GM12892 (cell line): ENCODE data around the gene FAM177B.
"Not testable (repeated sequence)": the region's sequence is repeated elsewhere in the genome, so short reads cannot be mapped to it uniquely, and the experiment has no call there.

Source experiments
- DNase-seq: peaks from one replicate; pipeline ENCODE4 v3.0.0; 2011; ENCODE audit not compliant: insufficient read length
- FAIRE-seq: peaks from 2 replicates; lab custom pipeline; 2011; peaks lifted over from hg19 to GRCh38; lab: Jason Lieb, UNC
- POLR2A ChIP-seq: IDR thresholded peaks from 2 replicates; pipeline ENCODE4 v1.6.1; 2011; ENCODE audit warnings: low read depth, low read length, control low read depth
- POLR2AphosphoS5 ChIP-seq: IDR thresholded peaks from 2 replicates; pipeline ENCODE4 v1.6.1; 2011; ENCODE audit warnings: low read depth, low read length, control low read depth
- TAF1 ChIP-seq: IDR thresholded peaks from 2 replicates; pipeline ENCODE4 v1.6.1; 2011; ENCODE audit warnings: low read depth, mild to moderate bottlenecking, control low read depth, low read length, borderline replicate concordance

Gene FAM177B

GRCh38 chr1:222749927-222750326, 12.9 kb downstream of the FAM177B start:
- peak; percentile 72 for FAIRE-seq
- no peak for TF ChIP-seq POLR2A
- TF ChIP-seq POLR2AphosphoS5 = no peak
- no peak for TF ChIP-seq TAF1
- no peak for DNase-seq

GRCh38 chr1:222750651-222751050, 13.6 kb downstream of the FAM177B start:
- DNase-seq (no peak), FAIRE-seq (no peak)
- TF ChIP-seq POLR2A = no peak
- TF ChIP-seq POLR2AphosphoS5 = no peak
- TF ChIP-seq TAF1 = no peak

DNA sequence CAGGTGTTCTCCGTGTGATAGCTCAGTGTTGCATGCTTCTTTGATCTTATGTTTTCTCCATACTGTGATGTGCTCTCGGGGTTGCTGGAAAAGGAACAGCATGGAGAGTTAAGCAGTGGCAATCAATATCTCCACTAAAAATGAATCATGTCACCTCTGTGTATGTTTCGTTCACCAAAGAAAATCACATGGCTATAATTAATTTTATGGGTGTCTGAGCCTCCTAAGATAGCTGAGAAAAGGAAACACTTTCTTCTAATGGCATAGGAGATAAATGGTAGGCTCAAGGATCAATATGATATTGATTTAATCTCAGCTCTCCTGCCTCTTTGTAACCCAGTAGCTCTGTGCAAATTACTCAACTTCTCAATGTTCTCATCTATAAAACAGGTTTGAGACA, 14.3 kb downstream of the FAM177B start:
- TF ChIP-seq TAF1 = no peak
- no peak for TF ChIP-seq POLR2A
- TF ChIP-seq POLR2AphosphoS5 = no peak
- FAIRE-seq (peak; percentile 24), DNase-seq (no peak)

DNA sequence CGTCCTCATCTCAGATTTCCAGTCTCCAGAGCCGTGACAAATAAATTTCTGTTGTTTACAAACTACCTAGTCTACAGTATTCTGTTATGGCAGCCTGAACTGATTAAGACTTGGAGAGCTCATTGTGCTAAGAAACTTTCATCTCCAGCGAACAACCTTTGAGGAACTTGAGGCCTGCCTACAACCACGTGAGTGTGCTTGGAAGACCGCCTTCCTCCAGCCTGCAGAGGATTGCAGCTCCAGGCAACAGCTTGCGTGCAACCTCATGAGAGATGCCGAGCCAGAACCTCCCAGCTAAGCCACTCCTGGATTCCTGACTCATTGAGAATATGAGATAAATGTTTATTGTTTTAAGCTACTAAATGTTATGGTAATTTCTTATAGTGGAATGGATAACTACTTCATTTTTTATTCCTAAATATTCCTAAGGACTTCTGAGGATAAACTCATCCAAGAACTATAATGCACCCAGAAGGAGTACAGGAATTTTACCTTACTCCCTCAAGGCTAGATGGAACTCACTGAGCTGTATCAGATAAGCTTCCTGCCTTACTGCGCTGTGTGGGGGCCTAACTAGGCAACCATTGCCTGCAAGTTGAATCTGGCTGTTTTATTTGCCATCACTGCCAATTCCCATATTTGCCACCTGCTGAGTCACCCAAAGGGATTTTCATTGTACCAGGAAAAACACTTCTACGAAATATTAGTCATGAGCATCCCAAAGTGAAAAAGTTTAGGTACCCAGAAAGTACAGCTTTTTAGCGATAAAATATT, 17.6 kb downstream of the FAM177B start:
- DNase-seq (no peak), FAIRE-seq (no peak)
- TF ChIP-seq TAF1 (no peak), POLR2A (no peak)

- DNase-seq = no peak
- no peak for FAIRE-seq
- TF ChIP-seq POLR2AphosphoS5 (no peak), TAF1 (no peak), POLR2A (no peak)
These were observed 20.8 kb downstream of the FAM177B start for GRCh38 chr1:222757646-222758268.

DNA sequence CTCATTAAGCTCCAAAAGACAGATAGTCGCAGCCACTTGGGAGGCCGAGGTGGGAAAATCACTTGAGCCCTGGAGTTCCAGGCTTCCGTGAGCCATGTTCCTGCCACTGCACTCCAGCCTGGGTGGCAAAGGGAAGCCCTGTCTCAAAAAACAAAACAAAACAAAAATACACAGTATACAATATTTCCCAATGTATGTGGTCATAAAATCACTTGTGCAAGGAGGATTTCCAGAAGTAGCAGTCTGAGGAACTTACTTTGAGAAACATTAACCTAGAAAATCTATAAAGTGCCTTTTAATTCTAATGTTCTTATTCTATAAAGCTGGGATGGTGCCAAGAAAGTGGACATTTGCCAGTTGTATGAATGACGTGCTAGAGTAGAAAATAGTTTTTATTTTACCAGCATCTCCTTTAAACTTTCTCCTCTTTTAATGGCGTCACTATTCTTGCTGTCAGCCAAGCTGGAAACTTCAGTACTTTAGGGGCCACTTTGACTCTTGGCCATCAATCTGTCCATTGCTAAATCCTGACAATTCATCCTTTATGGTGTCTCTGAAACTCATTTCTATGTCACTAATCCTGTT, 22.5 kb downstream of the FAM177B start:
- DNase-seq (no peak), FAIRE-seq (no peak)
- TF ChIP-seq POLR2A (no peak), TAF1 (no peak), POLR2AphosphoS5 (no peak)

DNA sequence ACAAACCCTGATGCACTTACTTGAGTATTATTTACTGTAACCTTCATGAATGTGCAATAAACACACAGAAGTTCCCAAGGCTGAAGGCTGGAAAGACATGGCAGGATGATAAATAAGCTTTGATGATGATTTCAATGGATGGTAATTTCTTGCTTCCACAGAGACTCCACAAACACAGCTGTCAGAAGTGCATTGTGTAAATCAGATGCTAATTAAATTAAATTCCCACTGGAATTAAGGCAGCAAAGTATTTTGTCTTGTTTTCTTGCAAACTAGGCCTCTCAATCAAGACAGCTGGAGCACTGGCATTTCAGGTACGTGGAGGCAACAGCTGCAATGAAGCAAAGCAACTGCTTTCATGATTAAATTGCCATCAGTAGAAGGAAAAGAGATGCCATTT, 24.1 kb downstream of the FAM177B start:
- FAIRE-seq (no peak), DNase-seq (no peak)
- no peak for TF ChIP-seq POLR2A
- no peak for TF ChIP-seq POLR2AphosphoS5
- no peak for TF ChIP-seq TAF1

GRCh38 chr1:222762178-222762577, 25.2 kb downstream of the FAM177B start:
- FAIRE-seq, DNase-seq: not testable (repeated sequence)

- no peak for FAIRE-seq
- TF ChIP-seq POLR2A = no peak
- no peak for TF ChIP-seq POLR2AphosphoS5
- no peak for TF ChIP-seq TAF1
- DNase-seq = no peak
These were observed 30.2 kb downstream of the FAM177B start for GRCh38 chr1:222767152-222767571.

DNA sequence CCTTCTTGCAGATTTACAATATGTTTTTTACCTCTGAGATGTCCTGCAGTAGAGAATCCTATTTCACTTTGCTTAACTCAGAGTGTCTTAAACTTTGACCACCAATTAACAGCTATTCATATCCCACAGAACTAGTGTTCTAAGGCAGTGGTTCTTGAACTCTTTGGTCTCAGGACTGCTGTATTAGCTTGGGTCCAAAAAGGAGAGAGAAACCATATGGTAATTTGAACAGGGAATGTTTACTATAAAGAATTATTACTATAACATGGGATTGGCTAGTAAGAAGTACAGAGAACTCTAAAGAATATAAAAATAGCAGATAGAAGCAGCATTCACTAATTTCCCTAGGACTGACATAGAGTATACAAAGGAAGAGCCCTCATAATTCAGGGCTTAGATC, 31.6 kb downstream of the FAM177B start:
- no peak for FAIRE-seq
- TF ChIP-seq TAF1 (no peak), POLR2AphosphoS5 (no peak), POLR2A (no peak)
- DNase-seq = no peak

- DNase-seq = no peak
- TF ChIP-seq POLR2A (no peak), TAF1 (no peak), POLR2AphosphoS5 (no peak)
- no peak for FAIRE-seq
These were observed 32.2 kb downstream of the FAM177B start for GRCh38 chr1:222769181-222769580.
